ENCODE measurements around the gene HNRNPM.

HNRNPM gene

GRCh38 chr19:8519388-8519787, 74.6 kb downstream of the HNRNPM start:
- Histone ChIP-seq H3K27ac (no peak overlapping the region), H3K27me3 (peaks cover 0 to 2% of the 10 kb centered on the region in 2 donors), H3K4me3 (no peak overlapping the region), H3K36me3 (no peaks in the 10 kb centered on the region), H3K9me3 (no peaks in the 10 kb centered on the region), H3K4me1 (peaks cover 0 to 5% (median 3%) of the 10 kb centered on the region in 4 donors)
- no peak for TF ChIP-seq CTCF (IDR thresholded peaks at IDR 0.05)
- intact Hi-C loops (cut with DNase I; ENCODE audit: low total_unique reads) = no loop called here
- DNase-seq = no peak

GRCh38 chr19:8525401-8525684, 80.6 kb downstream of the HNRNPM start:
- Histone ChIP-seq H3K4me1 (peaks cover 0 to 15% (median 6%) of the 10 kb centered on the region in 4 donors), H3K9me3 (no peaks in the 10 kb centered on the region), H3K4me3 (peak overlapping the region; percentile 71 to 95), H3K27ac (peak overlapping the region; percentile 62 to 86), H3K36me3 (no peaks in the 10 kb centered on the region), H3K27me3 (peaks cover 0 to 2% of the 10 kb centered on the region in 2 donors)
- peak in 1 of 2 experiments; percentile 21 for TF ChIP-seq CTCF (IDR thresholded peaks at IDR 0.05)
- intact Hi-C loops (cut with DNase I; ENCODE audit: low total_unique reads) = no loop called here
- DNase-seq = no peak

- H3K4me3 ChIP-seq = peak overlapping the region; percentile 71 to 95
- H3K27me3 ChIP-seq = no peaks in the 10 kb centered on the region
- TF ChIP-seq CTCF (IDR thresholded peaks at IDR 0.05) = no peak
- intact Hi-C loops (cut with DNase I; ENCODE audit: low total_unique reads) = no loop called here
- no peaks in the 10 kb centered on the region for H3K36me3 ChIP-seq
- peak; percentile 87 to 93 for DNase-seq
- H3K27ac ChIP-seq = peak overlapping the region; percentile 83 to 86
- H3K4me1 ChIP-seq = peaks cover 0 to 15% (median 6%) of the 10 kb centered on the region in 4 donors
- H3K9me3 ChIP-seq = no peaks in the 10 kb centered on the region
These were observed 81.7 kb downstream of the HNRNPM start for GRCh38 chr19:8526345-8527091.

- H3K36me3 ChIP-seq = no peaks in the 10 kb centered on the region
- intact Hi-C loops (cut with DNase I; ENCODE audit: low total_unique reads) = no loop called here
- H3K4me1 ChIP-seq = peaks cover 0 to 15% (median 6%) of the 10 kb centered on the region in 4 donors
- H3K4me3 ChIP-seq = no peak overlapping the region
- DNase-seq = no peak
- no peaks in the 10 kb centered on the region for H3K27me3 ChIP-seq
- no peak for TF ChIP-seq CTCF (IDR thresholded peaks at IDR 0.05)
- H3K27ac ChIP-seq = no peak overlapping the region
- H3K9me3 ChIP-seq = no peaks in the 10 kb centered on the region
These were observed 83.7 kb downstream of the HNRNPM start for GRCh38 chr19:8528500-8528899.

GRCh38 chr19:8529369-8530006, 84.7 kb downstream of the HNRNPM start:
- no peak for TF ChIP-seq CTCF (IDR thresholded peaks at IDR 0.05)
- H3K27me3 ChIP-seq = no peaks in the 10 kb centered on the region
- H3K27ac ChIP-seq = no peak overlapping the region
- H3K4me3 ChIP-seq = no peak overlapping the region
- H3K36me3 ChIP-seq = no peaks in the 10 kb centered on the region
- DNase-seq = no peak
- peaks cover 0 to 15% (median 6%) of the 10 kb centered on the region in 4 donors for H3K4me1 ChIP-seq
- no peaks in the 10 kb centered on the region for H3K9me3 ChIP-seq
- intact Hi-C loops (cut with DNase I; ENCODE audit: low total_unique reads) = no loop called here

Data from tibial artery (tissue), 4 donors.